Activated CD4-positive, alpha-beta T cell treated with anti-CD3 and anti-CD28 coated beads for 4 hours (primary cell): Measurements from ENCODE around the gene EARS2.
"Not testable (repeated sequence)": the region's sequence is repeated elsewhere in the genome, so short reads cannot be mapped to it uniquely, and the experiment has no call there.

Source experiments
- DNase-seq, 2 donors: peaks; one replicate each; pipeline ENCODE4 v3.0.0-alpha.2; 2020

Gene EARS2

DNA sequence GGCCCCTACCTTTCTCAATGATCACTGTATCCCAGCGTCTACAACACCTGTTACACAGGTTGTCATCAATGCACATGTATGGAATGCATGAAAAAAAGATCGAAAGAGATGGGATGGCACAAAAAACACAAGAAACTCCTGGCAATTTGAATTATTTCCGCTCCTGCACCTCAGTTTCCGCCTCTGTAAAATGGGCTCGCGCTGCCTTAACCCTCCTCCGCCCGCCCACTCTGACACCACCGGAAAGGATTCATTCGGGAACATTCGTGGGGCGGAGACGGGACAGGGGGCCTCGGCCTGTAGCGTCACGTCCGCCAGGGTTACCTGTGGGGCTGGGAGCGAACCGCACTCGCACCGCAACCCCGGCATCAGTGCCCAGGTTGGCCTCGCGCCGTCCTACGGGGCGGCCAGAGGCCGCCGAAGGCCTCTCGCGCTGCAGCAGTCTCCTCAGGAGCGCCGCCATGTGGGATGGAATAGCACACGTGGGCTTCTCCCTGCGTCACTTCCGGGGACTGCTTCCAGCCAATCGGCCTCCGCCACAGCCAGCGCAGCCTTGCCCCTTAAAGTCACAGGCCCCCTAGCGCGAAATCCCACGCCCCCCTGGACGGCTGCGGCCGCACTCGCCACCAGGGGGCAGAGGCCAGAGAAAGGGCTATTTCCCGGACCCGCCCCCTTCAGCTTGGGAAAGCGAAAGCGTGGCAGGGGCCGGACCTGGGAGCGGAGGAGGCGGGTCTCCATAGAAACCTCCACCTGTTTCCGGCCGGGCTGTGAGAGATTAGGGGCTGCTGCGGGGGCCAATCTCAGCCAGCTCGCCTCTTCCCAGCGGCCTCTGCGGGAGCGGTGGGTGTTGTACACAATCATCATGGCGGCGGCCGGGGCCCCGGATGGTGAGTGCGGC is at the start of gene EARS2, which contains the start of gene UBFD1:
Gene EARS2 (minus strand): TSS at position 470 of the 898 bp plus-strand sequence. CDS start 7 bp downstream, at position 463.
Gene UBFD1 (plus strand): TSS at position 847 of the 898 bp plus-strand sequence. CDS start 16 bp downstream, at position 863.
- peak; percentile 95 to 96 for DNase-seq

DNA sequence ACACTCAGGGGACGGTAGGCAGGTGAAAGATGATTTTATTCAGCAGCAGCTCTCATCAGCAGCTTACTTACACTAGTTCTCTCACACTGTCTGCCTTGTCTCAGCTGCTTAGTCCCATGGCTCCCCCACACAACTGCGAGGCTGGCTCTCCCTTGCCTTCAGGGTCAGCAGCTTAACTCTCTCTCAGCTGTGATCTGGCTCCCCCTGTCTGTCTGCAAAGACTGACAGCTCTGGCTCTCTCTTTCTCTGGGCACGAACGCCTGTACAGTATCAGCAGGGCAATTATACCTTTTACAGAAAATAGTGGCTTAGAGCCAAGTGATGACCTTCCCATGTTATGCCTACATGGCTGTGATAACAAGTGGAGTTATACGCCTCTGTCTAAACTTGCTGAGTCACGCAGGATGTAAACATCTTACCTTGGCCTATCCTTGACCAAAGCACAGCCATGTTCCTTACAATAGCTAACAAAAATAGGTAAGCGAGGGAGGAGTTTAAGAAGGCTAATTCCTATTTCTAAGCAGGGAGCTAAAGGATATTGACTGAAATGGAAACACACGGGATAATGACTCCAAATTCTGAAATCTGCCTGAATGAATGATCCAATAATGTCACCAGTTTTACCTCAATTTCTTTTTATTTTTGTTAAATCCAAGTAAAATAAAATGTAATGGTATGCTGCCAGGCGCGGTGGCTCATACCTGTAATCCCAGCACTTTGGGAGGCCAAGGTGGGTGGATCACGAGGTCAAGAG is 40.0 kb upstream of the EARS2 start:
- peak in 1 of 2 donors; percentile 15 for DNase-seq

DNA sequence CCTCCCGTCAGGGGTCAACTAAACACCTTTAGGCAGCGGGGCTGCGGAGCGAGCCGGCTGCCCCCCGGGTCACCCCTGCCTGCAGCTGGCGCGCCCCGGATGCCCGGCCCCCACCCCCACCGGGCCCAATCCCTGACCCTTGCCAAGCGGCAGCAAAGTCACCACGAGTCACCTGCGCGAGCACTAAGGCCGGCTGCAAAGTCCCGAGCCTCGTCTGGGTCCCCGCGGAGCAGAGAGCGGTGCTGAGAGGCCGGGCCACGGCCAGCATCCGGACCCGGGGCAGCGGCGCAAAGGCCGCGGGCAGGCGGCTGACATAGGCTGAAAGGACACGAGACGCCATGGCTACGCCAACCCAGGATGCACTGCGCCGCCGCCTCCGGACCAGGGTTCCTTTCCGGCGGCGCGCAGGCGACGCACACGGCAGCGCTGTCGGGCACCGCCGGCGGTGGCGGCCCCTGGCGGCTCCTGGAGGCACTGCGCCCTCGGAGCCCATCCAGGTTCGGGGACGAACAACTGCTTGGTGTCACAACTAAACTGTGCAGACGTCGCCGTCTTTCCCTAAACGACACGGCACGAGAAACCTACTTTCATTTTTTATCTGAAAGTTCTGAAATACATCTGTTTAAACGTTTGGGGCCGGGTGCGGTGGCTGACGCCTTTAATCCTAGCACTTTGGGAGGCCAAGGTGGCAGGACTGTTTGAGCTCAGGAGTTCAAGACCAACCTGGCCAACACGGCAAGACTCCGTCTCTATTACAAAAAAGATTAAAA is 39.0 kb upstream of the EARS2 start, which contains the start of gene NDUFAB1:
Gene NDUFAB1 (minus strand): TSS at position 366 of the 770 bp plus-strand sequence. CDS start 26 bp downstream, at position 340.
- peak; percentile 86 to 90 for DNase-seq

DNA sequence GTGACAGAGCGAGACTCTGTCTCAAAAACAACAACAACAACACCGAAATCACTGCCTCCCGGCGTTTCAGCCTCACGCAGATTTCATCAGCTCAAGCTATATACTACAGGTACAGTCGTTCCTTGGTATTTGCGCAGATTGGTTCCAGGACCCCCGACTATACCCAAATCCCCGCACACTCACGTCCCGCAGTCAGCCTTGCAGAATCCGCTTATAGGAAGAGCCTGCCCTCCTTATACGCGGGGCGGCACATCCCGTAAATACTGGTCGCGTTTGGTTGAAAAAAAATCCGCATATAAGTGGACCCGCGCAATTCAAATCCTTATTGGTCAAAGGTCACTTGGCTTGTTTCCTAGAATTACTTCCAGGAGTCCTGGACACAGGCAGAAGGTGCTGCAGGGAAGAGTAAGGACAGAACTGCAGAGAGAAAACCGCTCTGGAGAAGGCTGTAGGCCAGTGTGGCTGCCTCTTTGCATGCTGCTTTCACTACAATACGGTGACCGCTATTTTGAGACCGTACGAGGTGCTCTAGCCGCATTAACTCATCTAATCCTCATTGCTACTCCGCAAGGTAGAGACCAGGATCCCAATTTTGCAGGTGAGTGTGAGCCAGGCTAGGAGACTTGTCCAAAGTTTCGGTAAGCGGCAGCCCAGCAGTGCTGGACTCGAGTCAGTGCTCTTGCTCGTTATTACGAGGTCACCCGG is 38.2 kb upstream of the EARS2 start:
- DNase-seq = no peak

DNA sequence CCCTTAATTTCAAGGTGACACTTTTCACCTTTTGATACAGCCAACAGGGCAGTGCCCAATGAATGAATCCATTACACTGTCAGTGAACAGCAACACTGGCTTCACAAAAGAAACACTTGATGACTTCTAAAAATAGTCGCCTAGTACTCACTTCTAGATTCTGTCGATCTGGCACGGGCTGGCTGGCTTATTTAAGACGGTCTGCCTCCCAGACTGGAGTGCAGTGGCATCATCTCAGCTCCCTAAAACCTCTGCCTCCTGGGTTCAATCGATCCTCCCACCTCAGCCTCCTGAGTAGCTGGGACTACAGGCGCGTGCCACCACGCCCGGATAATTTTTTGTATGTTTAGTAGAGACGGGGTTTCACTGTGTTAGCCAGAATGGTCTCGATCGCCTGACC is 37.0 kb upstream of the EARS2 start:
- no peak for DNase-seq

DNA sequence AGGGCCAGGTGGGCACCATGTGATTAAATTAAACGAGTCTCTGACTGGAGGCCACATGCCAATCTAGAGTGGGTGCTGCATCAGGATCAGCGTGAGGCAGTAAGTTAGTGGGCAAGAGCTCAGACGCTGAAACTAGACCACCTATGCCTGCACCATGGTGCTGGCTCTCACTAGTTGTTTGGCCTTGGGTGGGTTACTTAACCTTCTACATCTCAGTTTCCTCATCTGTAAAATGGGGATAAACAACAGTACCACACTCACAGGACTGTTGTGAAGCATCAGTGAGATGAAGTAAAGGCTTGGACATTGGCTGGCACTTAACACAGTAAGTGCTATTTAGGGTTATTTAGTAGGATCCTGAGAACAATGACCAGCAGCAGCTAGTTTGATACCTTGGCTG is 33.0 kb upstream of the EARS2 start:
- DNase-seq = no peak

DNA sequence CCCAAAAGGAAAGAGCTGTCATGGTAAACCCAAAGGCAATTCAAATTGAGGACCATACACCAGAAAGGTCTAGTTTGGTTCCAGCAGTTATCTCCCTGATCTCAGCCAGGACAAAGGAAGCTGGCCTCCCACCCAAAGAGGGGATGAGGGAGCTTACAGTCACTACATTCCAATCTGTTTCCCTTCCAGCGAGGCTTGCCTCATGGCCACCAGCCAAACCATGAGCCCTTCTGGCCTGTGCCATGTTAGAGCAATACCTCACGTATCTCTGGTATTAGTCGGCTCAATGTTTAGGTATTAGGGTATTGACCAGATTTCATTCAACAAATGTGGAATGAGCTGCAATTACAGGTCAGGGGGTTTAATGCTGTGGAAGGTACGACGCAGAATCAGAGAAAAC is 30.6 kb upstream of the EARS2 start:
- DNase-seq = no peak

DNA sequence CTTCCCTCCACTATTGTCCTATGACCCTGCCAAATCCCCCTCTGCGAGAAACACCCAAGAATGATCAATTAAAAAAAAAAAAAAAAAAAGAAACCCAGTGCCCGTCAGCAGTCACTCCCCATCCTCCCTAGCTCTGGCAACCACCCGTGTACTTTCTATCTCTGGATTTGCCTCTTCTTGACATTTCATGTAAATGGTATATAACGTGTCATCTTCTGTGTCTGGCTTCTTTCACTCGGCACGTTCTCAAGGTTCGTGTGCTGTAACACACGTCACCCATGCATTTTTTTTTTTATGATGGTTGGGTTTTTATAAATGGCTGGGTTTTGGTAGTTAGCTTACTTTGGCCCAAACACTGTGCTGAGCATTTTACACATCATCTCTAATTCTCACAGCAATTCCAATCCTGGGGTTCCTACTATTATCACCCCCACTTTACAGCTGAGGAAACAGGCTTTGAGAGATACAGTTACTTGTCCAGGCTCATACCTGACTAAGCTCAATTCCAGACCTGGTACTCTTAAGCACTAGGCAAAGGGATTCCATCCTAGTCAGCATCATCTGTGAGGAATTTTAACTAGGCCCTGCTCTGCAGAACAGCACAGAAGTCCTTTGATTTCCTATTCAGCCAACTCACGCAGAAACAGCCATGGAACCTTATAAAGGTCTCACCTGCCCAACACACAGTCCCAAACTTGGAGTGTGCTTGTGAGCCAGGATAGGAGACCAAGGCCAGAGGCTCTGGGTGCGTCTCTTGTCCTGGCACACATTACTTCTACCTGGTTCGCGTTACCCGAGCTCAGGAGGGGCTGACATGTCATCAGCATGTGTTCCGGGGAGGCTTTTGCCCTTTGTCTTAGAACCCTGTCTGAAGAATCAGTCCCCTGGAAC is 27.3 kb upstream of the EARS2 start:
- no peak for DNase-seq

DNA sequence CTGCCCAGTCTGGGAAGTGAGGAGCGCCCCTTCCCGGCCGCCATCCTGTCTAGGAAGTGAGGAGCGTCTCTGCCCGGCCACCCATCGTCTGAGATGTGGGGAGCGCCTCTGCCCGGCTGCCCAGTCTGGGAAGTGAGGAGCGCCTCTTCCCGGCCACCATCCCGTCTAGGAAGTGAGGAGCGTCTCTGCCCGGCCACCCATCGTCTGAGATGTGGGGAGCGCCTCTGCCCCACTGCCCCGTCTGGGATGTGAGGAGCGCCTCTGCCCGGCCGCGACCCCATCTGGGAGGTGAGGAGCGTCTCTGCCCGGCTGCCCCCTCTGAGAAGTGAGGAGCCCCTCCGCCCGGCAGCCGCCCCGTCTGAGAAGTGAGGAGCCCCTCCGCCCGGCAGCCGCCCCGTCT is 26.1 kb upstream of the EARS2 start:
- DNase-seq = not testable (repeated sequence)

DNA sequence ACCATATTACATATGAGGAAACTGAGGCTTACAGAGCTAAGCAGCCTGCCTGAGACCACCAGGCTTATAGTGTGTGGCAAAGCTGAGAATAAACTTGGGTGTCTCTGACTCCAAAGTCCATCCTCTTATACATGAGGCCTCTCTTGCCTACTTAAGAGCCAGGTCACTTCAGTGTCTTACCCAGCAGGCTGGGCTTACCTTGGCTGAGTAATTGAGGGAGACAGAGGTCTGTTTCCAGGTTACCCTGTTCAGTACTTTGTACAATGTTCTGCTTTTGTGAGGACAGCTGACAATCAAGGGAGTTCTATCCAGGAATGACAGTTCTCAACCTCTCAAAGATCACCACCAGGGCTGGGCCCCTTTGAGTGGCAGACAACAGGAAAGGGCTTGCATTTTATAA is 24.6 kb upstream of the EARS2 start:
- no peak for DNase-seq

DNA sequence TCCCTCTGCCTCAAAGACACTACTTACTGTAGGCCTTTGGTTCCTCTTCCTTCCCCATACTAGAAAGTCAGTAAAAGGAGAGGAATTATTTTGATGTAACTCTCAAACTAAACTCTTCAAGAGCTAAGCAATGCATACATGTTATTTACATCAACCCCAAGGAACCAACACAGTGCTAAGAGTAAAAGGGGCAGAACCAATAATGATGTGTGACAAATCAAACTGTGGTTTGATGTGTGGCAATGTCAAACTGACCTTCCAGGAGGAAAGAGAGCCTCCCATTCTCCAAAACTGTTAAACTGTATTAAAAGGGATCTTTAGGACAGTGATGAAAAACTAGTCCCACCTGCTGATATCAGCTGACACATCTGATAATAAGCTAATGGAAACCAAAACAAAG is 23.2 kb upstream of the EARS2 start:
- DNase-seq = no peak

DNA sequence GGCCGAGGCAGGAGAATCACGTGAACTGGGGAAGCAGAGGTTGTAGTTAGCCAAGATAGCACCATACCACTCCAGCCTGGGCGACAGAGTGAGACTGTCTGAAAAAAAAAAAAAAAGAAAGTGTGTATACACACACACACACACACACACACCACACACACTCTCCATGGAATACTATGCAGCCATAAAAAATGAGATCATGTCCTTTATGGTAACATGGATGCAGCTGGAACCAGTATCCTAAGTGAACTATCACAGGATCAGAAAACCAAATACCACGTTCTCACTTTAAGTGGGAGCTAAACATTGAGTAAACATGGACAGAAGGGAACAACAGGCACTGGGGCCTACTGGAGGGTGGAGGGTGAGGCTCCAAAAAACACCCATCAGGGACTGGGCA is 22.2 kb upstream of the EARS2 start:
- no peak for DNase-seq

DNA sequence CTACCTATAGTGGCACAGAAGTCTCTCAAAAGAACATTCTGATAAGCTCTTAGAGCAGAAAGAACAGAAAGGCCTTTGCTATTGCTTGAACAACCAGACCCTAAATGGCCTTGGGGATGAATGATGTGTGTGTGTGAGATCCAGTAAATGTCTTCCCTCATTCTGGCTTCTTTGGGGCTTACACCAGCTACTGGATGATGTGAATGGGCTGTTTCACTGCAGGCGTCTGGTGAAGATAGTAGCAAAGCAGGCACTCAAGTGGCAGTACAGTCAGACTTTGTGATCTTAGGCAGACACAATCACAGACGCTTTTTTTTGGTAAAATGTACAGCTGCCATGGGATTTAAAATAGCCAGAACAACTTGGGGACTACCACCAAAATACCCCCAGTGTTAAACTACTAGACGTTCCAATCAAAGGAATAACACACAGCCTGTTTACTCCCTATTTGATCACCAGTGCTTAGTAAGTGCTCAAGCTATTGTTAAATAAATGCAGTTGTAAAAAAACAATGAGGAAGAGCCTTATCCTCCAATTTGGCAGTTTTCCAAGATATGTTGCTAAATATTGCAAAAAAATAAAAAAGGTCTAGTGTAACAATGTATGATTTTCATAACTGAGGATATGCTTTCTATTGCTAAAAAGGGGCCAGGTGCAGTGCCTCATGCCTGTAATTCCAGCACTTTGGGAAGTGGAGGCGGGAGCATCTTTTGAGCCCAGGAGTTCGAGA is 21.1 kb upstream of the EARS2 start:
- DNase-seq = no peak

DNA sequence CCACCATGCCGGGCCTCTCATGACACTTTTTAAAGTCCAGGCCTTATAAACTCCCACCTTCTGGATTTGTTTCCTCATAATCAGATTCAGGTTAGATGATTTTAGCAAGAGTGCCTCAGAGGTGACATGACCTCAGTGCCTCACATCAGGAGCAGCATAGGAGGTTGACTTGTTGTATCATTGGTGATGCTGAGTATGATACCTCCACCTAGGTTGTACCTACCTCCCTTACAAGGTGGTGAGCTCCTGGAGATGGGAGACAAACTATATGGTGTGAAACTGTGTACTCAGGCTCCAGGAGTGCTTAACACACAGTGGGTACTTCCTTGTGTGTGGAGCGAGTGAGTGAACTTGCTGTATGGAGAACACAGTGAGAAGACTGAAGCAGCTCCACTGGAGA is 20.3 kb upstream of the EARS2 start:
- DNase-seq = no peak

DNA sequence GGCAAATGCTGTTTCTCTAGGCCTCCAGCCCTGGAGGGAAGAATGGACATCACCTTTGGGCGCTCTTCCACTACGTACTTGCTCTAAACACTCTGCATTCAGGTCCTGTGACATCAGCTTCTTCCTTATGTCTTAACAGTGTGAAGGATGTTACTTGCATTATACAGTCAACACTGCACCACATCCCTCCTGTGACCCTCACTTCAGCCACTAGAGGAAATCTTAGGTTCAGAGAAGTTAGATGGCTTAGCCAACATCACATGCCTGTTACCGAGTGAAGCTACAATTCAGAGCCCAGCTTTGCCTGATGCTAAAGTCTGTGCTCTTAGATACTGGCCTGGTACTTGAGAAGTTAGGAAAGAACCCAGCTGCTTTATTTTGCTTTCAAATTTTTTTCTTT is 18.7 kb upstream of the EARS2 start:
- no peak for DNase-seq

DNA sequence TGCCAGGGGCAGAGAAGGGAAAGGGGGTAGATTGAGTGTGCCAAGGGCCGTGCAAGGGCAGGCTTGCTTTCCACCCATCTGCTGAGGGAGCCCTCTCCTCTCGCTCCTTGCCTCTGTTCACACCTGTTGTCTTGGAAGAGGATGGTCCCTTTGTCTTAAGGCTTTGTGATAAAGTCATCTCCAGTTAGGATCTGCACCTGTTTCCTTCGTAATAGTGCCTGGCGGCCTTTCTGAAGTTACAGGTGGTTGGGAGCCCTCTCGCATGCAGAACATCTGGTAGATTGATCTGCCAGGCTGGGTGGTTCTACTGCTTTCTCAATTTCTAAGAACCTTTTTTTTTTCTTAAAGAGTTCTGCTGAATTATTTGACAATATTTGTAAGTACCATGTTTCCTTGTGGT is 16.7 kb upstream of the EARS2 start:
- DNase-seq = no peak

DNA sequence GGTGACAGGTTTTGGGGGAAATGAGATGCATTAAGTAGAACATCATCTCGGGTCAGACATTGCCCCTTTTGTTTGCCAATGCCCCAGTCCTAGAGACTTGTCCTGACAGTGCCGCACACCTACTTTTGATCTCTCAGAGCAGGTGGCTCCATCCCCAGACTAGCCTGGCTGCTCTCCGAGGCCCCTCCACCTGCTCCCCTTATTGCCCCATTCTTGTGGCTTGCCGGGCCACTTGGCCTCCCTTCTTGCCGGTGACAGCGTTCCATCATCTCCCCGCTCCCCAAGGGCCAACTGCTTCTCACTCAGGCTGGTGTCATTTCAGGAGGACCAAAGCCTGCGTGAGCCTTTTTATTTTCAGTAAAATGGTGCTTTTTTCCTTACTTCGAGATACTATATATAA is 15.2 kb upstream of the EARS2 start:
- no peak for DNase-seq

DNA sequence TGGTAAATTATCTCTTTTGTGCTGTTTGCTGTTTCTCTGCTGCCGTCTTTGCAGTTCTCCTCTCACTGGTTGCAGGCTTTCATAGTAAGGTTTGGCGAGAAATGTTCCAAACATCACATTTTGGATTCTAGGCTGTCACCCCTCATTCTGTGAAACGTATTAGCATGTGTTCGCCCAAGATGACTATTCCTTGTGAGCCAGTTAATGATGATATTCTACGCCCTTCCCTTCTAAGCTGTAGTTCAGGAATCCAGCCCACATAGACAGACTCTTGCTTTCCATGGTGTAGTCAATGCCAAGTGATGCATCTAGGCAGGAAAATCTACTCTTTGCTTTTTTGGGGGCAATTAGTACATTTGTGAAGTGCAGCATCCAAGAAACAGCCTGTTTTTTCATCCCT is 14.7 kb upstream of the EARS2 start:
- no peak for DNase-seq

DNA sequence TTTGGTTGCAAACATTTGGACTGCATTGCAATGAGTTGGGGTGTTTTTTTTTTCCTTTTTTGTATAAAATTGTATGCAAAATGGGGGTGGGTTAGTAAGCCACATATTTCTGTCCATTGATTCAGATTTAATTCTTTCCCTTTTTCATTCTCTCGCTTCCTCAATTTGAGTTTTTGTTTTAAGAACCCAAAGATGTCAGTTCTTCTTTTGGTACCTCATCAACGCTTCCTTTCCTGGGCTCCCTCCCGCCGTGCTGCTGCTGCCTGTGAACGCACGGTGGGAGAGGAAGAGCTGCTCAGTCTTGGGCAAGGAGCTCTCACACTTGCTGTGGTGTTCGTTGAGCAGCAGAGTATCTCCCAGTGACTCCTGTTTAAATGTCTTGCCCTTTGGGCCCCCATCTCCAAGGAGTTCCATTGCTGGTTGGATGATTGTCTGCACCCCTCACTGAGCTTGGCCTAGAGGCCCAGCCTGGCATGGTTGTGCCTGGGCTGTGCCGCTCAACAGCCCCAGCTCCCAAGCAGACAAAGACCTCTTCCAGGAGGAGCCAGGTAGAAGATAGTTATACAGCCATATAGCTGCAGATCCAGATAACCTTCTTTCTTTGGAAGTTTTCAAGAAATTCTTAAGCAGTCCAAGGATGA is 14.0 kb upstream of the EARS2 start:
- DNase-seq = no peak

DNA sequence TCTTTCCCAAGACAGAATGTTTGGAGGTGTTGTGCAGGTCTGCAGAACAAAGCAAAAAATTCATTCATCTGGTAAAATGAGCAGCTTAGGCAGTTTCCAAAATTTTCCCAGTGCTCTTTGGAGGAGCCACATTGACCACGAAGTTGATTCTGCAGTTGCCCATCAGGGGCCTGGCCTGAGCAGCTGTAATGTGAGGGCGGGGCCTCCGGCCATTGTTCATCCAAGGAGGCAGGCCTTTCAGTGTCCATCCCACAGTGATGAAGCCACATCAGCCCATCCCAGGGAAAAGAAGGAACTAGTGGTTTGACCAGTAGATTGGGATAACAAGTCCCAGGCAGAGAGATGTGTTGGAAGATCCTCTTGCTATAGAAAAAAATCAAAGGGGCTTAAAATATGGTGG is 10.5 kb upstream of the EARS2 start:
- no peak for DNase-seq
